Testis (tissue), 2 donors: ENCODE results near the gene TAGLN2.

Experiments
- CTCF ChIP-seq, 3 experiments: fragments of 450-650 bp in 2 of 3; fragments of 200-600 bp in 1 of 3; sonication (generic) in 1 of 3; IDR thresholded peaks; one replicate each; pipeline ENCODE4 v1.5.1; 2016 to 2019; ENCODE audit warnings: antibody characterized with exemption in 3 of 3, mild to moderate bottlenecking in 2 of 3, moderate library complexity in 1 of 3
- POLR2A ChIP-seq: fragments of 450-650 bp; IDR thresholded peaks from one replicate; pipeline ENCODE4 v1.6.1; 2017; ENCODE audit warnings: antibody characterized with exemption, mild to moderate bottlenecking, moderate library complexity

- TF ChIP-seq CTCF (IDR thresholded peaks at IDR 0.05) (no peak), POLR2A (no peak)
Observed at GRCh38 chr1:159943278-159943640, 18.0 kb upstream of the TAGLN2 start.
